Measurements from ENCODE around the gene EMC8. TPM values are rescaled to one million over a fixed set of nuclear protein-coding genes. Genes with fewer than 3 reads are reported as not detected.

Gene EMC8
- 10 to 100 TPM; 18.8 to 27.7 (median 21.5) TPM for polyA plus RNA-seq (ENCODE audit: low read depth in 6 of 6)

- peak within 1 kb of the TSS; percentile 89 to 97 (median 93) for H3K4me3 Mint-ChIP-seq
- H3K27me3 Mint-ChIP-seq = no peaks in the 10 kb centered on the region
- H3K36me3 Mint-ChIP-seq = peaks cover 15 to 30% of the 10 kb centered on the region in 2 donors
- H3K4me1 Mint-ChIP-seq = peaks cover 36 to 61% (median 41%) of the 10 kb centered on the region in 3 donors
- ATAC-seq (ENCODE audit: low read depth in 2 of 2) (peak; percentile 83 to 86), DNase-seq (peak; percentile 91)
- H3K27ac Mint-ChIP-seq = peak within 1 kb of the TSS; percentile 95 to 100 (median 98)
- H3K9me3 Mint-ChIP-seq = no peaks in the 10 kb centered on the region
These were observed at the start of gene EMC8, which contains the start of gene COX4I1 for GRCh38 chr16:85799497-85800320. Gene EMC8 (minus strand): TSS chr16:85799544. CDS start chr16:85799295, 249 bp downstream. Gene COX4I1 (plus strand): TSS chr16:85799695. CDS start chr16:85801206, 1,511 bp downstream.

- Mint-ChIP-seq H3K4me1 (peaks cover 30 to 50% (median 43%) of the 10 kb centered on the region in 3 donors), H3K9me3 (no peaks in the 10 kb centered on the region), H3K36me3 (no peaks in the 10 kb centered on the region), H3K27me3 (peaks cover 8 to 25% (median 10%) of the 10 kb centered on the region in 3 donors), H3K27ac (peak overlapping the region in 1 of 6 donors; percentile 84), H3K4me3 (no peak overlapping the region)
- ATAC-seq (ENCODE audit: low read depth in 2 of 2) (no peak), DNase-seq (no peak)
These were observed 49.6 kb upstream of the EMC8 start for GRCh38 chr16:85848986-85849385.

GRCh38 chr16:85847681-85848601 is 48.6 kb upstream of the EMC8 start:
- H3K4me3 Mint-ChIP-seq = peak overlapping the region in 1 of 8 donors; percentile 48
- ATAC-seq (ENCODE audit: low read depth in 2 of 2) (no peak), DNase-seq (no peak)
- peak overlapping the region in 1 of 6 donors; percentile 53 for H3K27ac Mint-ChIP-seq
- H3K9me3 Mint-ChIP-seq = no peaks in the 10 kb centered on the region
- H3K27me3 Mint-ChIP-seq = peaks cover 8 to 25% (median 10%) of the 10 kb centered on the region in 3 donors
- H3K36me3 Mint-ChIP-seq = no peaks in the 10 kb centered on the region
- peaks cover 25 to 40% (median 34%) of the 10 kb centered on the region in 3 donors for H3K4me1 Mint-ChIP-seq

DNA sequence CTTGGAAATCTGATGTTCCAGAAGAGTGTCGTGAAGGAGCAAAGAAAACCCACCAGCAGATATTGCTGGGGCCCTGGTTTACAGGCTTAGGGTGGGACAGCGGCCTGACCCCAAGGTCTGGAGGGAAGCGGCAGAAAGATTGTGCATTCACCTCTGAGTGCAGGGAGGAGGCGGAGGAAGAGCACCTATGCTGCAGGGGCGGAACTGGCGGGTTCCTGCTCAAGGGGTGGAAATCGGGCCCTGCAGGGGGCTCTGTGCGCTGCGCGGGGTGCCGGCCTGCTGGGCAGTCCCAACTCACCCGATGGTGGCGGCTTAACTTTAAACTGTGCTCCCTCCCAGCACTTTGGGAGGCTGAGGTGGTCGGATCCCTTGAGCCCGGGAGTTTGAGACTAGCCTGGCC is 47.7 kb upstream of the EMC8 start:
- DNase-seq (no peak), ATAC-seq (ENCODE audit: low read depth in 2 of 2) (no peak)
- H3K27ac Mint-ChIP-seq = peak overlapping the region in 2 of 6 donors; percentile 42 to 86
- H3K27me3 Mint-ChIP-seq = peaks cover 8 to 25% (median 10%) of the 10 kb centered on the region in 3 donors
- peaks cover 21 to 34% (median 30%) of the 10 kb centered on the region in 3 donors for H3K4me1 Mint-ChIP-seq
- no peaks in the 10 kb centered on the region for H3K36me3 Mint-ChIP-seq
- H3K4me3 Mint-ChIP-seq = no peak overlapping the region
- H3K9me3 Mint-ChIP-seq = no peaks in the 10 kb centered on the region

DNA sequence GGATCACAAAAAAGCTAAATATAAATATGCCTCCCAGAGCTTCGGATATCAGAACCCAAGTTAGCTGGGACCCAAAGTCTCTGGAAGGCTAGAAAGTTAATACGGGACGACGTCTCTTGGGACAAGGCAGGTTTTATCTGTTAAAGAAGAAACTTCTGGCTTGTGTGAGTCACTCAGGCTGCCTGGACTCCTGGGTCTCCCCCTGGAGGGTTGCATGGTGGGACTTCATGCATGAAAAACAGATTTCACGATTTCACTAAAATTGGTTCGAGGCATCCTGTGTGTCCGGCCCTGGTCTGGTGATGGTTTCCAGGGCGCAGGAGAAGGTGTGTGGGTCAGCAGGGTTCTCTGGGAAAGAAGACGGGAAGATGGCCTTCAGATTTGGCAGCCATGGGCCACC is 47.1 kb upstream of the EMC8 start:
- peaks cover 21 to 34% (median 30%) of the 10 kb centered on the region in 3 donors for H3K4me1 Mint-ChIP-seq
- DNase-seq (no peak), ATAC-seq (ENCODE audit: low read depth in 2 of 2) (no peak)
- peak overlapping the region in 2 of 6 donors; percentile 79 to 86 for H3K27ac Mint-ChIP-seq
- peaks cover 8 to 26% (median 10%) of the 10 kb centered on the region in 3 donors for H3K27me3 Mint-ChIP-seq
- no peaks in the 10 kb centered on the region for H3K9me3 Mint-ChIP-seq
- H3K36me3 Mint-ChIP-seq = no peaks in the 10 kb centered on the region
- H3K4me3 Mint-ChIP-seq = no peak overlapping the region

DNA sequence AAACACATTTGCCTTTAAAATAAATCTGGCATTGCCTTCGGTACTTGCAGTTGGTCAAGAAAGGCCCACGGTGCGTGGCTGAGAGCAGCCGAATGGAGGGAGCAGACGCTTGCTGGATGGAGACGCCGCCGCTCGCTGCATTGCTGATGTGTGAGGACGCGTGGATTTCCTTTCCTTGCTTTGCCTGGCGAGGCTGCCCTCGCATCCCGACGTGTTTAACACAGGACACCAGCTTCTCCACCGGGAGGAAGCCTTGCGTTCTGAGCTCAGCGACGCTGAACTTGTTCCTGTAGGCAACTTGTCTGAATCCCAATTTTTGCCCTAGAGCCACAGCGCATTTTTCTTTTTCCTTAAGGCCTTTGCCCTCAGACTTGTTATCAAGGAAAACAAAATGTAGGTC is 45.9 kb upstream of the EMC8 start:
- H3K9me3 Mint-ChIP-seq = no peaks in the 10 kb centered on the region
- ATAC-seq (ENCODE audit: low read depth in 2 of 2) = no peak
- no peak for DNase-seq
- peak overlapping the region in 2 of 6 donors; percentile 42 to 94 for H3K27ac Mint-ChIP-seq
- peaks cover 8 to 30% (median 10%) of the 10 kb centered on the region in 3 donors for H3K27me3 Mint-ChIP-seq
- peak overlapping the region in 1 of 8 donors; percentile 13 for H3K4me3 Mint-ChIP-seq
- H3K36me3 Mint-ChIP-seq = no peaks in the 10 kb centered on the region
- H3K4me1 Mint-ChIP-seq = peaks cover 16 to 30% (median 28%) of the 10 kb centered on the region in 3 donors

DNA sequence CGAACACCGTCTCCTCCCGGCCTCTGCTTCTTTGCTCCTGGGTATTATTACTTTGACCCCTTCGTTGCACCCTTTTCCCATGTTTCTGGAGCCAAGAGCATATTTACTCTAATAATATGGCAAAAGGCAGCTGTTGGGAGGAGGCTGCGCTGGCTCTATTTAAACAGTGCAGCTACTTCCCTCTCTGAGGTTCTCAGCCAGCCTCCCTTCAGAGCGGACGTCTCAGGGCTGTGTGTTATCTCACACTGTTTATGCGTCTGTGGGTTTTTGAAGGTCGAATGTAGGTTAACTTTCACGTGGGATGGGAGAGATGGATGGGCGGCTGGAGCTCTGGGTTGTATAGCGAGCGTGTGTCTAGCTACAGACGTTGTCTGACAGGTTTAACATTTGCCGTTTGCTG is 45.4 kb upstream of the EMC8 start:
- H3K4me3 Mint-ChIP-seq = peak overlapping the region in 4 of 8 donors; percentile 6 to 61 (median 20)
- H3K9me3 Mint-ChIP-seq = no peaks in the 10 kb centered on the region
- H3K27ac Mint-ChIP-seq = peak overlapping the region in 3 of 6 donors; percentile 26 to 94 (median 42)
- peak; percentile 74 to 76 for ATAC-seq (ENCODE audit: low read depth in 2 of 2)
- no peak for DNase-seq
- no peaks in the 10 kb centered on the region for H3K36me3 Mint-ChIP-seq
- peaks cover 16 to 31% (median 29%) of the 10 kb centered on the region in 3 donors for H3K4me1 Mint-ChIP-seq
- H3K27me3 Mint-ChIP-seq = peaks cover 8 to 30% (median 10%) of the 10 kb centered on the region in 3 donors

DNA sequence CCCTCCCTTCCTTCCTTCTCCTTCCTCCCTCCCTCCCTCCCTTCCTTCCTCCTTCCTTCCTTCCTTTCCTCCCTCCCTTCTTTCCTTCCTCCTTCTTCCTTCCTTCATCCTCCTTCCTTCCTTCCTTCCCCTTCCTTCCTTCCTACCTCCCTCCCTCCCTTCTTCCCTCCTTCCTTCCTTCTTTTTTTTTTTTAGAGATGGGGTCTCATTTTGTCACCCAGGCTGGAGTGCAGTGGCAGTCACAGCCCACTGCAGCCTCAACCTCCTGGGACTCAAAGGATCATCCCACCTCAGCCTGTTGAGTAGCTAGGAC is 44.8 kb upstream of the EMC8 start:
- Mint-ChIP-seq H3K27me3 (peaks cover 8 to 30% (median 10%) of the 10 kb centered on the region in 3 donors), H3K36me3 (no peaks in the 10 kb centered on the region), H3K4me3 (peak overlapping the region in 1 of 8 donors; percentile 29), H3K4me1 (peaks cover 16 to 34% (median 30%) of the 10 kb centered on the region in 3 donors), H3K27ac (no peak overlapping the region), H3K9me3 (no peaks in the 10 kb centered on the region)
- ATAC-seq (ENCODE audit: low read depth in 2 of 2) (no peak), DNase-seq (no peak)

GRCh38 chr16:85843471-85844168 is 44.3 kb upstream of the EMC8 start:
- H3K9me3 Mint-ChIP-seq = no peaks in the 10 kb centered on the region
- H3K4me3 Mint-ChIP-seq = peak overlapping the region in 1 of 8 donors; percentile 33
- ATAC-seq (ENCODE audit: low read depth in 2 of 2) (no peak), DNase-seq (no peak)
- peak overlapping the region in 1 of 6 donors; percentile 64 for H3K27ac Mint-ChIP-seq
- no peaks in the 10 kb centered on the region for H3K36me3 Mint-ChIP-seq
- peaks cover 20 to 39% (median 35%) of the 10 kb centered on the region in 3 donors for H3K4me1 Mint-ChIP-seq
- peaks cover 8 to 35% (median 10%) of the 10 kb centered on the region in 3 donors for H3K27me3 Mint-ChIP-seq

- no peaks in the 10 kb centered on the region for H3K9me3 Mint-ChIP-seq
- H3K27me3 Mint-ChIP-seq = peaks cover 8 to 33% (median 8%) of the 10 kb centered on the region in 3 donors
- H3K4me3 Mint-ChIP-seq = no peak overlapping the region
- ATAC-seq (ENCODE audit: low read depth in 2 of 2) (no peak), DNase-seq (no peak)
- no peaks in the 10 kb centered on the region for H3K36me3 Mint-ChIP-seq
- no peak overlapping the region for H3K27ac Mint-ChIP-seq
- H3K4me1 Mint-ChIP-seq = peaks cover 17 to 37% (median 33%) of the 10 kb centered on the region in 3 donors
These were observed 43.5 kb upstream of the EMC8 start for GRCh38 chr16:85842848-85843247.

DNA sequence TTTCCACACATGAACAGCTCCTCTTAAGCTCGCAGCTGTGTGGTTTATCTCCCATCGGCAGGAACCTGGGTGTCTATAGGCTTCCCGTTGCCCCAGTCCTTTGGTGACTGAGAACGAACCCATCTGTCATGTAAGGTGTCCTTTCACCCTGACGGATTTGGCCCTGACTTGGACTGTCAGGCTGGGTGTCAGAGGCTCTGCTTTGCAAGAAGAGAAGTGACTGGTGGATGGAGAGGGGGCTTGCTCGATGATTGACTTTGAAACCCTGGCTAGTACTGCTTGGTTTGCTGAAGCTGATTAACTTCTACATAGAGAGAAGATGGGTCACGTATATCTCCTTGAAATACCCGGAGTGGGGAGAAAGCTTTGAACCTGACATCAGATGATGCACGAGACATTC is 43.1 kb upstream of the EMC8 start:
- H3K27ac Mint-ChIP-seq = no peak overlapping the region
- no peak overlapping the region for H3K4me3 Mint-ChIP-seq
- peaks cover 5 to 29% (median 8%) of the 10 kb centered on the region in 3 donors for H3K27me3 Mint-ChIP-seq
- peaks cover 13 to 33% (median 29%) of the 10 kb centered on the region in 3 donors for H3K4me1 Mint-ChIP-seq
- DNase-seq = no peak
- H3K36me3 Mint-ChIP-seq = no peaks in the 10 kb centered on the region
- no peak for ATAC-seq (ENCODE audit: low read depth in 2 of 2)
- H3K9me3 Mint-ChIP-seq = no peaks in the 10 kb centered on the region

DNA sequence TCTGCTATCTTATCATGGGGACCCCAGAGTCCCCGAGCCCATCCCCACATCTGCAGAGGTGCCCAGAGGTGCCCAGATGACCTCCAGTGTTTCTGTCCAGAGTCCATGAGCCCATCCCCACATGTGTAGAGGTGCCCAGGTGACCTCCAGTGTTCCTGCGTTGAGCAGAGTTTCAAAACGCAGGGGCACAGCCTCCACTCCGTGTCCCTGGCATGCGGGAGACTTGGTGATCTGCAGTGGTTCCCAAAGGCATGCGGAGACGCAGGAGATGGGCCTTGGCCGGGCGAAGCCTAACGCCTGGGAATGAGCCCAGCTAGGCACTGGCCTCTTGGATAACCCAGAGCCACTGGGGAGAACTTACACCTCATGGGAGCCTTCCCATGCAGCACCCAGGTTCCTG is 41.5 kb upstream of the EMC8 start:
- Mint-ChIP-seq H3K4me3 (no peak overlapping the region), H3K27me3 (peaks cover 0 to 32% (median 12%) of the 10 kb centered on the region in 3 donors), H3K9me3 (peaks cover 0 to 1% (median 0%) of the 10 kb centered on the region in 7 donors), H3K27ac (no peak overlapping the region), H3K36me3 (no peaks in the 10 kb centered on the region), H3K4me1 (peaks cover 13 to 45% (median 20%) of the 10 kb centered on the region in 3 donors)
- DNase-seq (no peak), ATAC-seq (ENCODE audit: low read depth in 2 of 2) (no peak)
